Colonic mucosa (tissue), 4 donors: ENCODE results near the gene FAM53A. TPM values are rescaled to one million over a fixed set of nuclear protein-coding genes. Genes with fewer than 3 reads are reported as not detected.
"Not testable (repeated sequence)": the region's sequence is repeated elsewhere in the genome, so short reads cannot be mapped to it uniquely, and the experiment has no call there.

Experiments used
- DNase-seq: peaks from one replicate; pipeline ENCODE4 v3.0.0-alpha.2; 2020
- H3K27ac ChIP-seq: fragments of 200-600 bp; one replicate; pipeline ENCODE4 v1.8.0; 2021
- H3K27me3 ChIP-seq: fragments of 200-600 bp; one replicate; pipeline ENCODE4 v1.8.0; 2021
- H3K36me3 ChIP-seq: fragments of 200-600 bp; one replicate; pipeline ENCODE4 v1.8.0; 2021
- H3K4me1 ChIP-seq: fragments of 200-600 bp; one replicate; pipeline ENCODE4 v1.8.0; 2021; ENCODE audit warnings: mild to moderate bottlenecking
- H3K4me3 ChIP-seq: fragments of 200-600 bp; one replicate; pipeline ENCODE4 v1.8.0; 2021
- H3K9ac ChIP-seq, 2 donors: one replicate each; pipeline ENCODE4 v1.7.0; 2013; ENCODE audit warnings: control low read depth in 2 of 2, low read depth in 2 of 2, low read length in 2 of 2
- H3K9me3 ChIP-seq: fragments of 200-600 bp; one replicate; pipeline ENCODE4 v1.8.0; 2021
- intact Hi-C: fragments of 100-400 bp; cut with DNase I; formaldehyde crosslinking; loops from one replicate; pipeline ENCODE4 v1.14.1; 2022
- total RNA-seq, 2 donors: library from RNA; stranded (reverse); fragmentation: NEBNext Ultra II Directional in 1 of 2; extraction: Animal tissue kit (Norgen Biotek cat#: 25700) in 1 of 2; gene quantifications; one replicate each; pipeline ENCODE4 v1.2.1, GENCODE V29; 2021
- TF ChIP-seq, protein P1 (sequence below): fragments of 200-600 bp; IDR thresholded peaks from one replicate; pipeline ENCODE4 v1.8.0; 2022; ENCODE audit warnings: antibody characterized with exemption, mild to moderate bottlenecking
- donor health status: healthy.
- donor health status: DM: no; HTN: no; CAD: no.
- donor health status: DM: no; HTN: no; CAD: no.

FAM53A gene
- total RNA-seq, 2 donors from 2014 or later = 0.86 to 1.5 TPM

- H3K27me3 ChIP-seq = no peaks in the 10 kb centered on the region
- H3K9me3 ChIP-seq = no peaks in the 10 kb centered on the region
- intact Hi-C loops = no loop called here
- no peaks in the 10 kb centered on the region for H3K4me1 ChIP-seq
- H3K4me3 ChIP-seq = no peak overlapping the region
- no peaks in the 10 kb centered on the region for H3K36me3 ChIP-seq
- TF ChIP-seq, protein P1, sequence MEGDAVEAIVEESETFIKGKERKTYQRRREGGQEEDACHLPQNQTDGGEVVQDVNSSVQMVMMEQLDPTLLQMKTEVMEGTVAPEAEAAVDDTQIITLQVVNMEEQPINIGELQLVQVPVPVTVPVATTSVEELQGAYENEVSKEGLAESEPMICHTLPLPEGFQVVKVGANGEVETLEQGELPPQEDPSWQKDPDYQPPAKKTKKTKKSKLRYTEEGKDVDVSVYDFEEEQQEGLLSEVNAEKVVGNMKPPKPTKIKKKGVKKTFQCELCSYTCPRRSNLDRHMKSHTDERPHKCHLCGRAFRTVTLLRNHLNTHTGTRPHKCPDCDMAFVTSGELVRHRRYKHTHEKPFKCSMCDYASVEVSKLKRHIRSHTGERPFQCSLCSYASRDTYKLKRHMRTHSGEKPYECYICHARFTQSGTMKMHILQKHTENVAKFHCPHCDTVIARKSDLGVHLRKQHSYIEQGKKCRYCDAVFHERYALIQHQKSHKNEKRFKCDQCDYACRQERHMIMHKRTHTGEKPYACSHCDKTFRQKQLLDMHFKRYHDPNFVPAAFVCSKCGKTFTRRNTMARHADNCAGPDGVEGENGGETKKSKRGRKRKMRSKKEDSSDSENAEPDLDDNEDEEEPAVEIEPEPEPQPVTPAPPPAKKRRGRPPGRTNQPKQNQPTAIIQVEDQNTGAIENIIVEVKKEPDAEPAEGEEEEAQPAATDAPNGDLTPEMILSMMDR = no peak
- H3K27ac ChIP-seq = no peak overlapping the region
- no peak for DNase-seq
- no peak overlapping the region for H3K9ac ChIP-seq
Measured at GRCh38 chr4:1673671-1674070, 10.4 kb downstream of the FAM53A start.

- H3K9ac ChIP-seq, H3K4me3 ChIP-seq, H3K9me3 ChIP-seq, DNase-seq, intact Hi-C loops, H3K27me3 ChIP-seq, H3K36me3 ChIP-seq, H3K27ac ChIP-seq, H3K4me1 ChIP-seq: not testable (repeated sequence)
Measured at GRCh38 chr4:1671011-1671410, 13.1 kb downstream of the FAM53A start.

- DNase-seq = no peak
- TF ChIP-seq, protein P1 = no peak
- Histone ChIP-seq H3K9ac (no peak overlapping the region), H3K27ac (no peak overlapping the region), H3K4me3 (no peak overlapping the region), H3K9me3 (no peaks in the 10 kb centered on the region), H3K36me3 (no peaks in the 10 kb centered on the region), H3K27me3 (no peaks in the 10 kb centered on the region), H3K4me1 (no peaks in the 10 kb centered on the region)
- intact Hi-C loops = no loop called here
Measured at GRCh38 chr4:1670279-1670678, 13.8 kb downstream of the FAM53A start.

DNA sequence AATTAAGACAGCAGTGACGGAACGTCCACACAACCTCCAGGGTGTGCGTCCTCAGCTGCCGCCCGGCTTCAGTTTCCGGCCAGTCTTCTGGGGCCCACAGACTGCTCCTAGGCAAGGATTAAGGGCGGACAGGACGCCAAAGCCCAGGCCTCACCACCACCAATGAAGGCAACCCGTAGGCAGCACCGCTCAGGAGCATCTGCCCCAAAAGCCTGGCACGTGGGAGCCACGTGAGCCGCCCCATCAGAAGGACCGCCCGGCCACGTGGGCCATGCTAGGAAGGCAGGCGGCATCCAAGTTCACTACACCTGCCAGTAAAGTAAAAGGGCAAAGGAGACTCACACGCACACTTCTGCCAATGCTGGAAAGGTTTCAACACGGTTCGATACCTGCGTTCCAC, 14.3 kb downstream of the FAM53A start:
- no peak for DNase-seq
- no peak overlapping the region for H3K4me3 ChIP-seq
- no peaks in the 10 kb centered on the region for H3K9me3 ChIP-seq
- H3K4me1 ChIP-seq = no peaks in the 10 kb centered on the region
- H3K27ac ChIP-seq = no peak overlapping the region
- intact Hi-C loops = no loop called here
- H3K36me3 ChIP-seq = no peaks in the 10 kb centered on the region
- H3K27me3 ChIP-seq = no peaks in the 10 kb centered on the region
- H3K9ac ChIP-seq = no peak overlapping the region
- TF ChIP-seq, protein P1 = no peak

GRCh38 chr4:1669270-1669669, 14.8 kb downstream of the FAM53A start:
- Histone ChIP-seq H3K36me3 (no peaks in the 10 kb centered on the region), H3K27ac (no peak overlapping the region), H3K4me3 (no peak overlapping the region), H3K9ac (no peak overlapping the region), H3K27me3 (no peaks in the 10 kb centered on the region), H3K9me3 (no peaks in the 10 kb centered on the region), H3K4me1 (no peaks in the 10 kb centered on the region)
- intact Hi-C loops = no loop called here
- no peak for DNase-seq
- TF ChIP-seq, protein P1 = no peak

DNA sequence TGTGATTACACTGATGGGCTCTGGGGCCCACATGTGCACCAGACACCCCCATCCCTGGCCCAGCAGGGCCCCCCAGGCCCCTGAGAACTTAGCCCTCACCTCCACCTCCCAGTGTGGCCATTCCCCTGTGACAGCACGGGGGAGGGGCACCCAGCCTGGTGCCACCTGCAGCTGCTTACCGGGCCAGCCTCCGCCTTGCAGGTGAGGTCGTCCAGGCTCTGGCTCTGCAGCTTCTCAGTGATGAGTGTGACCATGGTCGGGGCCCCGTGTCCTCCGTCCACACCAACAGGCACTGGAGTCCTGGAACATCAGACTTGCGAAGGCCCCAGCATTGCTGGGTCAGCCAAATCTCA, 15.6 kb downstream of the FAM53A start:
- TF ChIP-seq, protein P1 = no peak
- Histone ChIP-seq H3K4me3 (no peak overlapping the region), H3K9ac (no peak overlapping the region), H3K27ac (no peak overlapping the region), H3K4me1 (no peaks in the 10 kb centered on the region), H3K9me3 (no peaks in the 10 kb centered on the region), H3K27me3 (no peaks in the 10 kb centered on the region), H3K36me3 (no peaks in the 10 kb centered on the region)
- DNase-seq = no peak
- intact Hi-C loops = no loop called here
